SJCRH30 (cell line): ENCODE measurements around the gene NEDD9. TPM values are rescaled to one million over a fixed set of nuclear protein-coding genes. Genes with fewer than 3 reads are reported as not detected.

Source experiments
- DNase-seq, 2 experiments: peaks; one replicate each; pipeline ENCODE4 v3.0.0-alpha.2; 2015 to 2020
- H3K27ac ChIP-seq: fragments of 250-450 bp; sonication (Bioruptor Pico); 2 replicates; pipeline ENCODE4 v1.5.1; 2020; ENCODE audit warnings: mild to moderate bottlenecking, moderate library complexity
- H3K27me3 ChIP-seq: fragments of 250-450 bp; sonication (Bioruptor Pico); 2 replicates; pipeline ENCODE4 v1.5.1; 2020; ENCODE audit warnings: mild to moderate bottlenecking, moderate library complexity
- H3K36me3 ChIP-seq: fragments of 250-450 bp; sonication (Bioruptor Pico); 2 replicates; pipeline ENCODE4 v1.5.1; 2020; ENCODE audit warnings: mild to moderate bottlenecking, moderate library complexity
- H3K4me1 ChIP-seq: fragments of 250-450 bp; sonication (Bioruptor Pico); 2 replicates; pipeline ENCODE4 v1.5.1; 2020; ENCODE audit warnings: mild to moderate bottlenecking, moderate library complexity
- H3K4me3 ChIP-seq: fragments of 250-450 bp; sonication (Bioruptor Pico); 2 replicates; pipeline ENCODE4 v1.5.1; 2020; ENCODE audit warnings: mild to moderate bottlenecking, moderate library complexity
- H3K9me3 ChIP-seq: fragments of 250-450 bp; sonication (Bioruptor Pico); replicated peaks from 2 replicates; pipeline ENCODE4 v1.5.1; 2020; ENCODE audit warnings: mild to moderate bottlenecking, moderate library complexity
- total RNA-seq: library from RNA; depleted of rRNA; stranded (reverse); fragments of >200 nt; shearing (Covaris generic); gene quantifications from 2 replicates; pipeline ENCODE4 v1.2.3, GENCODE V29; 2014

Gene NEDD9
- total RNA-seq, 1 experiment from 2014 or later = 0.42 TPM

- Histone ChIP-seq H3K27ac (no peak overlapping the region), H3K27me3 (no peaks in the 10 kb centered on the region)
- DNase-seq = no peak
These were observed 1.5 kb upstream of the NEDD9 start for GRCh38 chr6:11233673-11234573.

GRCh38 chr6:11232770-11233626, 530 bp upstream of the NEDD9 start:
- H3K4me3 ChIP-seq = peak overlapping the region; percentile 58
- no peaks in the 10 kb centered on the region for H3K4me1 ChIP-seq
- peak overlapping the region; percentile 43 for H3K27ac ChIP-seq
- H3K9me3 ChIP-seq = no peaks in the 10 kb centered on the region
- no peaks in the 10 kb centered on the region for H3K27me3 ChIP-seq
- H3K36me3 ChIP-seq = no peaks in the 10 kb centered on the region
- peak in 1 of 2 experiments; percentile 31 for DNase-seq

More at GRCh38 chr6:11233673-11234573, 1.5 kb upstream of the NEDD9 start:
- H3K4me3 ChIP-seq = no peak overlapping the region
- H3K36me3 ChIP-seq = no peaks in the 10 kb centered on the region
- no peaks in the 10 kb centered on the region for H3K9me3 ChIP-seq
- no peaks in the 10 kb centered on the region for H3K4me1 ChIP-seq

- no peaks in the 10 kb centered on the region for H3K36me3 ChIP-seq
- no peaks in the 10 kb centered on the region for H3K9me3 ChIP-seq
- no peaks in the 10 kb centered on the region for H3K4me1 ChIP-seq
- no peaks in the 10 kb centered on the region for H3K27me3 ChIP-seq
- DNase-seq = peak in 1 of 2 experiments; percentile 27
- H3K4me3 ChIP-seq = peak overlapping the region; percentile 58
- H3K27ac ChIP-seq = no peak overlapping the region
These were observed 790 bp downstream of the NEDD9 start for GRCh38 chr6:11231564-11232192.

- Histone ChIP-seq H3K36me3 (no peaks in the 10 kb centered on the region), H3K27ac (no peak overlapping the region), H3K27me3 (no peaks in the 10 kb centered on the region), H3K4me3 (no peak overlapping the region), H3K9me3 (no peaks in the 10 kb centered on the region), H3K4me1 (no peaks in the 10 kb centered on the region)
- DNase-seq = no peak
These were observed 1.4 kb downstream of the NEDD9 start for GRCh38 chr6:11231108-11231463.

- H3K36me3 ChIP-seq = no peaks in the 10 kb centered on the region
- no peaks in the 10 kb centered on the region for H3K9me3 ChIP-seq
- no peaks in the 10 kb centered on the region for H3K4me1 ChIP-seq
- DNase-seq = no peak
- no peak overlapping the region for H3K27ac ChIP-seq
- no peaks in the 10 kb centered on the region for H3K27me3 ChIP-seq
- no peak overlapping the region for H3K4me3 ChIP-seq
These were observed 2.0 kb downstream of the NEDD9 start for GRCh38 chr6:11230158-11231107.

- no peaks in the 10 kb centered on the region for H3K36me3 ChIP-seq
- no peak overlapping the region for H3K27ac ChIP-seq
- H3K9me3 ChIP-seq = no peaks in the 10 kb centered on the region
- H3K4me1 ChIP-seq = no peaks in the 10 kb centered on the region
- H3K27me3 ChIP-seq = no peaks in the 10 kb centered on the region
- no peak for DNase-seq
- H3K4me3 ChIP-seq = no peak overlapping the region
These were observed 2.8 kb downstream of the NEDD9 start for GRCh38 chr6:11229655-11230046.

- H3K4me3 ChIP-seq = no peak overlapping the region
These were observed 3.4 kb downstream of the NEDD9 start for GRCh38 chr6:11228935-11229654.

GRCh38 chr6:11227698-11228097, 4.8 kb downstream of the NEDD9 start:
- no peak for DNase-seq
- Histone ChIP-seq H3K4me1 (no peaks in the 10 kb centered on the region), H3K9me3 (no peaks in the 10 kb centered on the region), H3K27me3 (no peaks in the 10 kb centered on the region), H3K36me3 (no peaks in the 10 kb centered on the region), H3K27ac (no peak overlapping the region), H3K4me3 (no peak overlapping the region)

More at GRCh38 chr6:11228935-11229654, 3.4 kb downstream of the NEDD9 start:
- Histone ChIP-seq H3K4me1 (no peaks in the 10 kb centered on the region), H3K27ac (no peak overlapping the region), H3K36me3 (no peaks in the 10 kb centered on the region), H3K9me3 (no peaks in the 10 kb centered on the region), H3K27me3 (no peaks in the 10 kb centered on the region)
- DNase-seq = no peak

- no peaks in the 10 kb centered on the region for H3K4me1 ChIP-seq
- no peaks in the 10 kb centered on the region for H3K27me3 ChIP-seq
- H3K9me3 ChIP-seq = no peaks in the 10 kb centered on the region
- no peak for DNase-seq
- no peak overlapping the region for H3K27ac ChIP-seq
- no peak overlapping the region for H3K4me3 ChIP-seq
- H3K36me3 ChIP-seq = no peaks in the 10 kb centered on the region
These were observed 6.5 kb downstream of the NEDD9 start for GRCh38 chr6:11226005-11226404.

- DNase-seq = no peak
- no peaks in the 10 kb centered on the region for H3K27me3 ChIP-seq
- H3K36me3 ChIP-seq = no peaks in the 10 kb centered on the region
- H3K27ac ChIP-seq = no peak overlapping the region
- no peak overlapping the region for H3K4me3 ChIP-seq
- no peaks in the 10 kb centered on the region for H3K4me1 ChIP-seq
- H3K9me3 ChIP-seq = no peaks in the 10 kb centered on the region
These were observed 7.5 kb downstream of the NEDD9 start for GRCh38 chr6:11224966-11225463.

GRCh38 chr6:11224252-11224965, 8.1 kb downstream of the NEDD9 start:
- H3K9me3 ChIP-seq = no peaks in the 10 kb centered on the region
- no peak for DNase-seq

GRCh38 chr6:11223286-11223864, 9.1 kb downstream of the NEDD9 start:
- no peak for DNase-seq
- H3K4me3 ChIP-seq = no peak overlapping the region
- H3K27me3 ChIP-seq = no peaks in the 10 kb centered on the region
- no peaks in the 10 kb centered on the region for H3K4me1 ChIP-seq
- no peaks in the 10 kb centered on the region for H3K36me3 ChIP-seq
- H3K27ac ChIP-seq = no peak overlapping the region
- no peaks in the 10 kb centered on the region for H3K9me3 ChIP-seq

More at GRCh38 chr6:11224252-11224965, 8.1 kb downstream of the NEDD9 start:
- Histone ChIP-seq H3K27ac (no peak overlapping the region), H3K27me3 (no peaks in the 10 kb centered on the region), H3K36me3 (no peaks in the 10 kb centered on the region), H3K4me1 (no peaks in the 10 kb centered on the region), H3K4me3 (no peak overlapping the region)
